ENCODE data around the gene SLC38A8.

DNA sequence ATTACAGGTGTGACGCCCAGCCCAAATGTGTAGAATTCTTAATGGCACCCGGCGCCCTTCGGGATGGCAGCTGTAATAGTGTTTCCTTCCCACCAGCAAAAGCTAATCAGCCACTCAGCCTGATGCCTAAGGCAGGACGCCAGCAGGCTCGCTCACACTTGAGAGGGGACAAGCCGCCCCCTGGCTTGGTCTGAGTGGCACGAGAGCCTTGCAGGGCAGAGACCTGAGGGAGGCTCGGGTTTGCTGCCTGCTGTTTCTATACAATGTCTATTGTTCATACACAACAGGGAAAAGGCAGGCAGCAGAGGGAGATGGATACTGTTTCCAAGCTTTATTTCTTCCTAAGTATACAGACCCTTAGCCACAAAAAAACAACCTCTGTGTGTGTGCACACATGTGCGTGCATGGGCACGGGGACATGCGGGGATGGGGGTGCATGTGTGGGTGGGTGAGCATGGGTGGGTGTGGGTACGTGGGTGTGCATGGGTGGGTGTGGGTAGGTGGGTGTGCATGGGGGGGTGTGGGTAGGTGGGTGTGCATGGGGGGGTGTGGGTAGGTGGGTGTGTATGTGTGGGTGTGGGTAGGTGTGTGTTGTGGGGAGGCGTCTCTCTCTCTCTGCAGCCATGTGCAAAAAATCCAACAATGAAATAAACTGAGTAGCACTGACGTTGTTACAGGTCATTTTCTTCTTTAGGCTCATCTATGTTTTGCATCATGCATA is 10.0 kb downstream of the SLC38A8 start:
- TF ChIP-seq, protein P1, sequence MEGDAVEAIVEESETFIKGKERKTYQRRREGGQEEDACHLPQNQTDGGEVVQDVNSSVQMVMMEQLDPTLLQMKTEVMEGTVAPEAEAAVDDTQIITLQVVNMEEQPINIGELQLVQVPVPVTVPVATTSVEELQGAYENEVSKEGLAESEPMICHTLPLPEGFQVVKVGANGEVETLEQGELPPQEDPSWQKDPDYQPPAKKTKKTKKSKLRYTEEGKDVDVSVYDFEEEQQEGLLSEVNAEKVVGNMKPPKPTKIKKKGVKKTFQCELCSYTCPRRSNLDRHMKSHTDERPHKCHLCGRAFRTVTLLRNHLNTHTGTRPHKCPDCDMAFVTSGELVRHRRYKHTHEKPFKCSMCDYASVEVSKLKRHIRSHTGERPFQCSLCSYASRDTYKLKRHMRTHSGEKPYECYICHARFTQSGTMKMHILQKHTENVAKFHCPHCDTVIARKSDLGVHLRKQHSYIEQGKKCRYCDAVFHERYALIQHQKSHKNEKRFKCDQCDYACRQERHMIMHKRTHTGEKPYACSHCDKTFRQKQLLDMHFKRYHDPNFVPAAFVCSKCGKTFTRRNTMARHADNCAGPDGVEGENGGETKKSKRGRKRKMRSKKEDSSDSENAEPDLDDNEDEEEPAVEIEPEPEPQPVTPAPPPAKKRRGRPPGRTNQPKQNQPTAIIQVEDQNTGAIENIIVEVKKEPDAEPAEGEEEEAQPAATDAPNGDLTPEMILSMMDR (IDR thresholded peaks at IDR 0.05; ENCODE audit: low read depth, low read length, poor library complexity, severe bottlenecking): no peak
- TF ChIP-seq EZH2phosphoT487 (IDR thresholded peaks at IDR 0.05; ENCODE audit: borderline replicate concordance, low read length): no peak

All from DOHH2 (cell line).